H9 (cell line): ENCODE measurements around the gene STX2. TPM values are rescaled to one million over a fixed set of nuclear protein-coding genes. Genes with fewer than 3 reads are reported as not detected.

ENCODE experiments used
- DNase-seq: peaks from one replicate; pipeline ENCODE4 v3.0.0-alpha.2; 2017
- H2AFZ ChIP-seq: one replicate; pipeline ENCODE4 v1.6.1; 2013; ENCODE audit warnings: mild to moderate bottlenecking, low read length, control low read depth, moderate library complexity
- H2AK5ac ChIP-seq: 2 replicates; pipeline ENCODE4 v1.6.1; 2013; ENCODE audit warnings: low read length, control low read depth, mixed read lengths; ENCODE audit not compliant: insufficient read length
- H2BK120ac ChIP-seq: one replicate; pipeline ENCODE4 v1.6.1; 2013; ENCODE audit warnings: low read depth, mild to moderate bottlenecking, low read length, control low read depth, inconsistent platforms; ENCODE audit not compliant: poor library complexity, severe bottlenecking
- H2BK12ac ChIP-seq: 2 replicates; pipeline ENCODE4 v1.6.1; 2013; ENCODE audit warnings: low read length, control low read depth, mixed read lengths, low read depth; ENCODE audit not compliant: insufficient read length
- H2BK15ac ChIP-seq: 2 replicates; pipeline ENCODE4 v1.6.1; 2013; ENCODE audit warnings: low read depth, low read length, control low read depth
- H2BK20ac ChIP-seq: one replicate; pipeline ENCODE4 v1.6.1; 2013; ENCODE audit warnings: low read depth, mild to moderate bottlenecking, low read length, control low read depth, inconsistent platforms; ENCODE audit not compliant: poor library complexity, severe bottlenecking
- H2BK5ac ChIP-seq: 2 replicates; pipeline ENCODE4 v1.6.1; 2013; ENCODE audit warnings: low read length, control low read depth, mixed read lengths; ENCODE audit not compliant: insufficient read length
- H3K14ac ChIP-seq: 2 replicates; pipeline ENCODE4 v1.6.1; 2013; ENCODE audit warnings: low read length, control low read depth; ENCODE audit not compliant: insufficient read depth
- H3K18ac ChIP-seq: 2 replicates; pipeline ENCODE4 v1.6.1; 2013; ENCODE audit warnings: low read depth, mild to moderate bottlenecking, mixed read lengths, low read length, control low read depth; ENCODE audit not compliant: insufficient read length
- H3K23ac ChIP-seq: 2 replicates; pipeline ENCODE4 v1.6.1; 2013; ENCODE audit warnings: low read length, control low read depth, mixed read lengths, low read depth; ENCODE audit not compliant: insufficient read length
- H3K23me2 ChIP-seq: 2 replicates; pipeline ENCODE4 v1.6.1; 2013; ENCODE audit warnings: low read depth, mild to moderate bottlenecking, mixed read lengths, low read length, control low read depth; ENCODE audit not compliant: insufficient read length, poor library complexity, severe bottlenecking
- H3K27ac ChIP-seq: 2 replicates; pipeline ENCODE4 v1.5.1; 2013; ENCODE audit warnings: low read length, control low read depth, mixed read lengths, low read depth; ENCODE audit not compliant: insufficient read length
- H3K27me3 ChIP-seq: 2 replicates; pipeline ENCODE4 v1.6.1; 2013; ENCODE audit warnings: low read length, control low read depth, inconsistent platforms; ENCODE audit not compliant: insufficient read depth
- H3K4ac ChIP-seq: 2 replicates; pipeline ENCODE4 v1.6.1; 2013; ENCODE audit warnings: low read depth, mild to moderate bottlenecking, control low read depth, inconsistent platforms, low read length, moderate library complexity
- H3K4me1 ChIP-seq: 2 replicates; pipeline ENCODE4 v1.6.1; 2013; ENCODE audit warnings: low read length, control low read depth, inconsistent platforms; ENCODE audit not compliant: insufficient read depth
- H3K4me2 ChIP-seq: 2 replicates; pipeline ENCODE4 v1.6.1; 2013; ENCODE audit warnings: low read length, control low read depth, mixed read lengths; ENCODE audit not compliant: insufficient read length, insufficient read depth
- H3K56ac ChIP-seq: 2 replicates; pipeline ENCODE4 v1.6.1; 2013; ENCODE audit warnings: low read depth, mild to moderate bottlenecking, mixed read lengths, low read length, control low read depth; ENCODE audit not compliant: insufficient read length
- H3K79me1 ChIP-seq: 2 replicates; pipeline ENCODE4 v1.6.1; 2013; ENCODE audit warnings: low read depth, mild to moderate bottlenecking, moderate library complexity, low read length, control low read depth, inconsistent platforms; ENCODE audit not compliant: insufficient read depth, poor library complexity, severe bottlenecking
- H3K79me2 ChIP-seq: 2 replicates; pipeline ENCODE4 v1.6.1; 2013; ENCODE audit warnings: low read length, control low read depth, inconsistent platforms; ENCODE audit not compliant: insufficient read depth
- H3K9ac ChIP-seq: 2 replicates; pipeline ENCODE4 v1.6.1; 2013; ENCODE audit warnings: low read length, control low read depth, mixed read lengths; ENCODE audit not compliant: insufficient read length; ENCODE audit errors: extremely low read depth
- H3K9me3 ChIP-seq: one replicate; pipeline ENCODE4 v1.6.1; 2013; ENCODE audit warnings: low read depth, low read length, inconsistent platforms; ENCODE audit not compliant: control insufficient read depth
- H3T11ph ChIP-seq: one replicate; pipeline ENCODE4 v1.6.1; 2013; ENCODE audit warnings: mild to moderate bottlenecking, low read length, control low read depth, inconsistent platforms
- H4K20me1 ChIP-seq: one replicate; pipeline ENCODE4 v1.6.1; 2013; ENCODE audit not compliant: control insufficient read depth, insufficient read length, insufficient read depth
- H4K5ac ChIP-seq: 2 replicates; pipeline ENCODE4 v1.6.1; 2013; ENCODE audit warnings: low read depth, mild to moderate bottlenecking, mixed read lengths, low read length, control low read depth; ENCODE audit not compliant: insufficient read length
- H4K8ac ChIP-seq: replicated peaks from 2 replicates; pipeline ENCODE4 v1.6.1; 2013; ENCODE audit warnings: low read length, control low read depth, mixed read lengths, low read depth; ENCODE audit not compliant: insufficient read length
- H4K91ac ChIP-seq: 2 replicates; pipeline ENCODE4 v1.6.1; 2013; ENCODE audit warnings: low read depth, mild to moderate bottlenecking, moderate library complexity, mixed read lengths, low read length, control low read depth; ENCODE audit not compliant: insufficient read length
- H3K27ac Mint-ChIP-seq, 3 experiments: 2 replicates in 2 of 3; 3 replicates in 1 of 3; pipeline ENCODE4 v1.8.0; 2020 to 2021; ENCODE audit warnings: mixed read lengths in 3 of 3, mild to moderate bottlenecking in 1 of 3, moderate library complexity in 1 of 3
- H3K27me3 Mint-ChIP-seq: 2 replicates; pipeline ENCODE4 v1.8.0; 2021; ENCODE audit warnings: low read depth, mild to moderate bottlenecking, moderate library complexity, mixed read lengths
- H3K36me3 Mint-ChIP-seq, 3 experiments: 2 replicates in 2 of 3; 3 replicates in 1 of 3; pipeline ENCODE4 v1.8.0; 2020 to 2021; ENCODE audit warnings: low read depth in 3 of 3, mixed read lengths in 3 of 3; ENCODE audit not compliant: insufficient read depth in 1 of 3
- H3K4me1 Mint-ChIP-seq, 2 experiments: 2 replicates each; pipeline ENCODE4 v1.8.0; 2020; ENCODE audit warnings: mixed read lengths in 2 of 2
- H3K4me3 Mint-ChIP-seq, 2 experiments: 2 replicates in 1 of 2; 3 replicates in 1 of 2; pipeline ENCODE4 v1.8.0; 2020 to 2021; ENCODE audit warnings: mild to moderate bottlenecking in 2 of 2, mixed read lengths in 2 of 2, moderate library complexity in 1 of 2
- H3K9me3 Mint-ChIP-seq, 2 experiments: 2 replicates in 1 of 2; 3 replicates in 1 of 2; pipeline ENCODE4 v1.8.0; 2020; ENCODE audit warnings: mild to moderate bottlenecking in 2 of 2, mixed read lengths in 2 of 2, moderate library complexity in 1 of 2
- CTCF ChIP-seq: fragments of 200-600 bp; sonication (generic); conservative IDR thresholded peaks from 3 replicates; pipeline ENCODE4 v1.8.0; 2021; ENCODE audit warnings: antibody characterized with exemption, mild to moderate bottlenecking
- WGBS: extraction: QIAGEN DNeasy Blood & Tissue Kit; methylation state at CpG from one replicate; pipeline ENCODE4 v1.1.7; 2013; ENCODE audit warnings: missing lambda C conversion rate, low lambda C conversion rate, mixed read lengths; ENCODE audit not compliant: insufficient read length; ENCODE audit errors: extremely low coverage; 5-methylcytosine and 5-hydroxymethylcytosine counted together
- total RNA-seq: library from RNA; stranded (reverse); gene quantifications from 2 replicates; pipeline ENCODE4 v1.2.1, GENCODE V29; 2021

The STX2 gene
- total RNA-seq, 1 experiment from 2014 or later, result 19.4 TPM

GRCh38 chr12:130780880-130781575 is 58.0 kb downstream of the STX2 start:
- peaks cover 7% of the 10 kb centered on the region in 2 experiments for H3K9me3 Mint-ChIP-seq
- no peak overlapping the region for H3K14ac ChIP-seq
- no CpG with 5 or more reads among the region's 28 CpGs for WGBS

More at GRCh38 chr12:130780880-130781575, 58.0 kb downstream of the STX2 start:
- Histone ChIP-seq H2BK12ac (no peak overlapping the region), H2BK5ac (no peak overlapping the region), H4K8ac (no peak overlapping the region), H2AK5ac (no peak overlapping the region), H4K20me1 (no peaks in the 10 kb centered on the region), H2BK15ac (no peak overlapping the region), H3K4me2 (no peak overlapping the region), H3K23ac (no peak overlapping the region), H3K27me3 (no peaks in the 10 kb centered on the region), H2BK120ac (no peak overlapping the region), H2AFZ (no peak overlapping the region), H3K79me2 (no peaks in the 10 kb centered on the region), H3K4ac (no peak overlapping the region), H3K18ac (no peak overlapping the region), H3K27ac (no peak overlapping the region), H3K79me1 (no peaks in the 10 kb centered on the region), H4K5ac (no peak overlapping the region), H3K9me3 (no peaks in the 10 kb centered on the region), H2BK20ac (no peak overlapping the region), H3K9ac (no peak overlapping the region), H3K23me2 (peaks cover 4% of the 10 kb centered on the region), H3T11ph (no peak overlapping the region), H3K56ac (no peak overlapping the region), H4K91ac (no peak overlapping the region), H3K4me1 (peaks cover 4% of the 10 kb centered on the region; the same call in 1 of the 2 replicates)
- Mint-ChIP-seq H3K4me3 (no peak overlapping the region), H3K27me3 (peaks cover 44% of the 10 kb centered on the region), H3K27ac (peak overlapping the region in 1 of 3 experiments; percentile 52; a peak in 1 of 7 replicates), H3K4me1 (peaks cover 21 to 22% of the 10 kb centered on the region in 2 experiments), H3K36me3 (peaks cover 13 to 22% (median 18%) of the 10 kb centered on the region in 3 experiments)
- no peak for DNase-seq
- TF ChIP-seq CTCF, result no peak
